Testis (tissue), 2 donors: ENCODE data around the gene POMT2.

ENCODE experiments used
- POLR2A ChIP-seq: fragments of 450-650 bp; IDR thresholded peaks from one replicate; pipeline ENCODE4 v1.6.1; 2017; ENCODE audit warnings: antibody characterized with exemption, mild to moderate bottlenecking, moderate library complexity
- TF ChIP-seq, protein P1 (sequence below), 3 experiments: fragments of 450-650 bp in 2 of 3; fragments of 200-600 bp in 1 of 3; sonication (generic) in 1 of 3; IDR thresholded peaks; one replicate each; pipeline ENCODE4 v1.5.1; 2016 to 2019; ENCODE audit warnings: antibody characterized with exemption in 3 of 3, mild to moderate bottlenecking in 2 of 3, moderate library complexity in 1 of 3

DNA sequence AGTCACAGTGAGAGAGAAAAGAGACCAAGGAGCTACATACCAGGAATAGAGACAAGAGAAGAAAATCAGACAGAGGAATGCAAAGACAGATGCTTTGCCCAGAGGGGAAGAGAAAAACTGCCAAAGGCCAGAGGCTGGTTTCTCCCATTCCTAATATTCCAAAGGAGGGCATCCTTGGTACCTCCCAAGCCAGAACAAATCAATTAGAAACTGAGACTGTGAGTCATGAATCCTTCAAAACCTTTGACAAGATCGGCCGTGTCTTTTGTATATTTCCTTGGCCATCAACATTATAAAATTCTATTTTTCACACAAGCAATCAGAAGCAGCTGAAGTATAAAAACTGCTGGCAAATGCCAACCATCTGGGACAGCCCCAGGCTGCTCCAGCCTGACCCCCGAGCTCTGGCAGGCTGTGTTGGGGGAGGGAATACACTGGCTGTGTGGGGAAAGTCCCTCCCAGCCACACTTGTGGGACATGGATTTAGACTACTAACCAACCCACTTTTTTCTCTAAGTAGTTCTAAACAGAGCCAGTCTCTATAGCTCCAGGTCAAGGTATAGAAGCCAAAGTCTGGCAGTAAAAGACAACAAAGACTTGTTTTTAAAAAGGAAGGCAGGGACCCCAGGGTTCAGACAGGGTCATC lies 13.7 kb downstream of the POMT2 start:
- no peak for TF ChIP-seq POLR2A
- TF ChIP-seq, protein P1, sequence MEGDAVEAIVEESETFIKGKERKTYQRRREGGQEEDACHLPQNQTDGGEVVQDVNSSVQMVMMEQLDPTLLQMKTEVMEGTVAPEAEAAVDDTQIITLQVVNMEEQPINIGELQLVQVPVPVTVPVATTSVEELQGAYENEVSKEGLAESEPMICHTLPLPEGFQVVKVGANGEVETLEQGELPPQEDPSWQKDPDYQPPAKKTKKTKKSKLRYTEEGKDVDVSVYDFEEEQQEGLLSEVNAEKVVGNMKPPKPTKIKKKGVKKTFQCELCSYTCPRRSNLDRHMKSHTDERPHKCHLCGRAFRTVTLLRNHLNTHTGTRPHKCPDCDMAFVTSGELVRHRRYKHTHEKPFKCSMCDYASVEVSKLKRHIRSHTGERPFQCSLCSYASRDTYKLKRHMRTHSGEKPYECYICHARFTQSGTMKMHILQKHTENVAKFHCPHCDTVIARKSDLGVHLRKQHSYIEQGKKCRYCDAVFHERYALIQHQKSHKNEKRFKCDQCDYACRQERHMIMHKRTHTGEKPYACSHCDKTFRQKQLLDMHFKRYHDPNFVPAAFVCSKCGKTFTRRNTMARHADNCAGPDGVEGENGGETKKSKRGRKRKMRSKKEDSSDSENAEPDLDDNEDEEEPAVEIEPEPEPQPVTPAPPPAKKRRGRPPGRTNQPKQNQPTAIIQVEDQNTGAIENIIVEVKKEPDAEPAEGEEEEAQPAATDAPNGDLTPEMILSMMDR (IDR thresholded peaks at IDR 0.05): no peak
